SIG-M5 treated with dmso at 0.1 percent for 504 hours (cell line): ENCODE data around the gene ANKRD53.

Experiments
- DNase-seq: peaks from one replicate; lab custom pipeline; 2025; ENCODE audit not compliant: unreplicated experiment; lab: John Stamatoyannopoulos, UW

The ANKRD53 gene

GRCh38 chr2:70943205-70943871, 35.1 kb upstream of the ANKRD53 start:
- DNase-seq, result no peak

- DNase-seq, result no peak
Observed at GRCh38 chr2:70944111-70944690, 34.2 kb upstream of the ANKRD53 start.

- peak; percentile 73 for DNase-seq
Observed at GRCh38 chr2:70946832-70947442, 31.5 kb upstream of the ANKRD53 start.

- DNase-seq, result no peak
Observed at GRCh38 chr2:70947556-70948184, 30.8 kb upstream of the ANKRD53 start.

- DNase-seq, result peak; percentile 62
Observed at GRCh38 chr2:70948337-70949003, 30.0 kb upstream of the ANKRD53 start.

- no peak for DNase-seq
Observed at GRCh38 chr2:70949086-70949485, 29.3 kb upstream of the ANKRD53 start.

GRCh38 chr2:70954886-70955285, 23.5 kb upstream of the ANKRD53 start:
- DNase-seq, result no peak

- no peak for DNase-seq
Observed at GRCh38 chr2:70956141-70956540, 22.3 kb upstream of the ANKRD53 start.

GRCh38 chr2:70957798-70958197, 20.6 kb upstream of the ANKRD53 start:
- DNase-seq, result no peak

- DNase-seq, result no peak
Observed at GRCh38 chr2:70958759-70959158, 19.7 kb upstream of the ANKRD53 start.

GRCh38 chr2:70959271-70959761, 19.1 kb upstream of the ANKRD53 start:
- no peak for DNase-seq

- DNase-seq, result no peak
Observed at GRCh38 chr2:70959851-70960832, 18.3 kb upstream of the ANKRD53 start.

- DNase-seq, result no peak
Observed at GRCh38 chr2:70960833-70961647, 17.4 kb upstream of the ANKRD53 start.

GRCh38 chr2:70961648-70961994, 16.8 kb upstream of the ANKRD53 start:
- DNase-seq, result no peak

GRCh38 chr2:70962211-70962884, 16.1 kb upstream of the ANKRD53 start:
- no peak for DNase-seq

- no peak for DNase-seq
Observed at GRCh38 chr2:70962885-70963878, 15.2 kb upstream of the ANKRD53 start.

- no peak for DNase-seq
Observed at GRCh38 chr2:70964133-70964532, 14.3 kb upstream of the ANKRD53 start.
